A172 (cell line): ENCODE measurements around the gene LCOR. TPM values are rescaled to one million over a fixed set of nuclear protein-coding genes. Genes with fewer than 3 reads are reported as not detected.
"Not testable (repeated sequence)": the region's sequence is repeated elsewhere in the genome, so short reads cannot be mapped to it uniquely, and the experiment has no call there.

Experiments
- DNase-seq: peaks from one replicate; pipeline ENCODE4 v3.0.0-alpha.2; 2015; ENCODE audit warnings: low spot score
- total RNA-seq: library from RNA; depleted of rRNA; stranded (reverse); fragments of >200 nt; shearing (Covaris generic); gene quantifications from 2 replicates; pipeline ENCODE4 v1.2.3, GENCODE V29; 2014

LCOR gene
- total RNA-seq, 1 experiment from 2014 or later = 15.8 TPM

- no peak for DNase-seq
Observed at GRCh38 chr10:96935810-96936209, 103.7 kb downstream of the LCOR start.

- not testable (repeated sequence) for DNase-seq
Observed at GRCh38 chr10:96943161-96943560, 111.1 kb downstream of the LCOR start.

DNA sequence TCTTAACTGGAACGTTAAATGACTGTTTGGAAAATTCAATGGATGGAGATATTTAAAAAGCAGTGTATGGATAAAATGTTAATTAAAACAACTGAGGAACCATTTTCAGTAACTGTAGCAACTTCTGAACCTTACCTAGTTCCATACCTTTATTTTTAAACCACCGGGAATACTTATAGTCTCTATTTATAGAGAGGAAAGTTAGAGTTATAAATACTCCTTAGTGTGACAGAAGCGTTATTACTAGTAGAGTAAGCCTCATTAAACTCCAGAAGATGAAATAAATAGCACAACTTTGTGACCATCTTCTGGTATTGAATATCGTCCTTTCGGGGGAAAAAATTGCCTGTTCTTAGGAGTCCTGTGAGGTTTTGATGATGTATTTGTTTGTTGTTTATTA, 114.9 kb downstream of the LCOR start:
- no peak for DNase-seq

DNA sequence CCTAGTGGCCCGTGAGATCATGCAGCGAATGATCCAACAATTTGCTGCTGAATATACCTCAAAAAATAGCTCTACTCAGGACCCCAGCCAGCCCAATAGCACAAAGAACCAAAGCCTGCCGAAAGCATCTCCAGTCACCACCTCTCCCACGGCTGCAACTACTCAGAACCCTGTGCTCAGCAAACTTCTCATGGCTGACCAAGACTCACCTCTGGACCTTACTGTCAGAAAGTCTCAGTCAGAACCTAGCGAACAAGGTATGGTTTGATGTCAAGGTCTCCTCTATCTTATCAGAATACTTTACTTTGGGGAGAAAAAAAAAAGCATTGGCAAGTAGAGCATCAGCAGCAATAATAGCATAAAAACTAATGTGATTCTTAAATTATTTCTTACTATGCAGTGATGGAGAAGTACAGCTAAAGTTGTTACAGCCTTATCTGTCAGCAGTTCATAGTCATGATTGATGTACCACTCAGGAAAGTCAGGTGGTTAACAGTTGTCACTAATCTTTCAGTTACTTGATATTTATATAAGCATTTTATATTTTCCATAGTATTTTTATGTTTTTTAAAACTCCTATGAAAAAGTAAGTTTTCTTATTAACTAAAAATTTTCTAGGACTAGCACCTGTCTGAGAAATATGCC, 117.1 kb downstream of the LCOR start:
- DNase-seq = no peak

DNA sequence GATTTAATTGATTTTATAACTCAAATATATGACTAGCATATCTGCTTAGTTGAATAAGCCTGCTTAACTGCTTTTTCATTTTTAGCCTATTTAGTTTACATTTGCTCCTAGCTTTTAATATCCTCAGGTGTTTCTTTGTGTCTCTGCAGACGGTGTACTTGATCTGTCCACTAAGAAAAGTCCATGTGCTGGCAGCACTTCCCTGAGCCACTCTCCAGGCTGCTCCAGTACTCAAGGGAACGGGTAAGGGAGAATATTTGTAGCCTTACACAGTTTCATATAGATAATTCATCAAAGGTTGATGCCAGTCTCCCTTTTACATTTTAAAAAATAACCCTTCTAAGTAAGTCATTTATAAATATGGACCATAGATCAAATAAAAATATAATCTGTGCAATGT, 119.9 kb downstream of the LCOR start:
- no peak for DNase-seq

DNA sequence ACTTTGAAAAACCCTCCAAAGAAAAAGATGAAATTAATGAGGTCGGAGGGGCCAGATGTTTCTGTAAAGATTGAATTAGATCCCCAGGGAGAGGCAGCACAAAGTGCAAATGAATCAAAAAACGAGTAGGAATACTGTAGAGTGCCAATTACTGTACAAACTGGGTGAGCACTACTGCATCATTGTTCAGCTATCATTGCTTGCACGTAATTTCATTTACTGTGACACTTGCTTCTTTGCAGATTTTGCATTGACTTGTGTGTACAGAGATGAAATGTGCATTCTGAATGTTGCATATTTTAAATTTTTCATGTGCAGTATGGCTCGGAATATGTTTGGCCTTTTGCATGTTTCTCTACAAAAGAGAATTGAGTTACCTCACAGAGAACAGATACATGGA, 123.7 kb downstream of the LCOR start:
- no peak for DNase-seq

GRCh38 chr10:96958071-96958470, 126.0 kb downstream of the LCOR start:
- no peak for DNase-seq

DNA sequence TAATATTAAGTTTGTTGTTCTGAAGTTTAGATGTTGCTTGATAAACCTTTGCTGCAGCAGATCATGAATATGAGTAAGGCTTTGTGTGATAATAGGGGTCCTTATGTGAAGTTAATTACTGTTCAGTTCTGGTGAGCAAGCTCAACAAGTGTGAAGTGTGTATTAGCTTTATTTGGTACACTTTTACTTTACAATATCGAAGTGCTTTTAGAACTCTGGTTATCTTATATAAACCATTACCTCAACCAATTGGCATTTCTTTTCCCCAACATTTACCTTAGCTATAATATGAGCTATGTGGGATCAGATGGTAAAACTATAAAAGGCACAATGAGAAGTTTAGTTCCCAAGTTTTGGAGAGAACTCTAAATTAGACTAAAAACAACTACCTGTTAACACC, 127.6 kb downstream of the LCOR start:
- DNase-seq = no peak

GRCh38 chr10:96960872-96961271, 128.8 kb downstream of the LCOR start:
- no peak for DNase-seq

GRCh38 chr10:96964131-96964530, 132.0 kb downstream of the LCOR start:
- DNase-seq = no peak

DNA sequence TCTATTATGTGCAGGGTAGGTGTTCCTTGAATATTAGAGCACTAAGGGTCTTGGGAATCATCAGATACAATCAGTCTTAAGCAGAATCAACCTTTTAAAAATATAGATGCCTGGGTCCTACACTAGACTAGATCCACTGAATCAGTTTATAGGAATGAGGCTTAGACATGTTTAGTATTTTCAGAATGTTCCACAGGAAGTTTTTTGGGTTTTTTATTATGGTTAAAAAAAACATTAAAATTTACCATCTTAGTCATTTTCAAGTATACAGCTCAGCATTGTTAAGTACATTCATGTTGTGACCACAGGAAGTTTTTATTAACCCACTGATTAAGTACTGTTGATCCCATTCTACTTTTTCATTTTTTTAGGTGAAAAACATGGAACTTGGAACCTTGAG, 135.7 kb downstream of the LCOR start:
- DNase-seq = no peak

DNA sequence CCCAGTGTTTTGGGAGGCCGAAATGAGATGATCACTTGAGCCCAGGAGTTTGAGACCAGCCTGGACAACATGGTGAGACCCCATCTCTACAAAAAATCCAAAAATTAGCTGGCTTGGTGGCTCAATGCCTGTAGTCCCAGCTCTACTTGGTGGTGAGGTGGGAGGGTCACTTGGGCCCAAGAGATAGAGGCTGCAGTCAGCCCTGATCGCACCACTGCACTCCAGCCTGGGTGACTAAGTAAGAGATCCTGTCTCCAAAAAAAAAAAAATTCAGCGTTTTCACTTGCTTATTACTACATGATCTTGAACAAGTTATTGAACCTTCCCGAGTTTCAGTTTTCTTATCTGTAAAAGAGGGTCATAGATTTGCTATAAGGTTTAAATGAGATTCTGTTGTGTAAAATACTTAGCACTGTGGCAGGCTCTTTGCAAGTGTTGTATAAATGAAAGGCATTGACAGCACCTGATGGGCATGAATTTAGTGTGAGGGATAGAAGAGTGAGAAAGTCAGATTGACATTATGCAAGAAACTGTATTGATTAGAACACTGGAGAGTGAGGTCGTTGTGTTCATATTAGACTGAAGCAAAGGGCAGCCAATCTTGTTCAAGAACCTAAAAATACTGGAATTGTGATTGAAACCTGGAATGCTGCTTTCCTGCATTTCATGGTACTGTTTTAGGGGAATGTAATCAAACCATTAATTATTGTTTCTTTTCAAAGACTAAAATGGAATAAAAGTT, 136.8 kb downstream of the LCOR start:
- DNase-seq = no peak

DNA sequence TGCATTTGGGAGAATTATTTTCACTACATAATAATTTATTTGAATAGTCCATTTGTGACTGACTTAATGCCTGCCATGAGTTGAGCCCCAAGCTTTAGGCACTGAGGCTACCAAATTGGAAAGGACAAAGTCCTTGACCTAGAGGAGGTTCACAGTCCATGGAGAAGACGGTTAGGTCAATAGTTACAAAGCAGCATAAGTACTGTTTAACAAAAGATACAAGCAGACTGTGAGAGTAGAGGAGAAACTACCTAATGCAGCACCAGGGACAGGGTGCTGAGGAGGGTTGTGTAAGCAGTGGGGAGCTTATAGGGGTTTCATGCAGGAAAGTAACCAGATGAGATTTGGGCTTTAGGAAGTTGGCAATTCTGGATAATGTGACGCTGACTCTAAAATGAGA, 139.2 kb downstream of the LCOR start:
- DNase-seq = no peak

- DNase-seq = no peak
Observed at GRCh38 chr10:96972264-96972663, 140.2 kb downstream of the LCOR start.

DNA sequence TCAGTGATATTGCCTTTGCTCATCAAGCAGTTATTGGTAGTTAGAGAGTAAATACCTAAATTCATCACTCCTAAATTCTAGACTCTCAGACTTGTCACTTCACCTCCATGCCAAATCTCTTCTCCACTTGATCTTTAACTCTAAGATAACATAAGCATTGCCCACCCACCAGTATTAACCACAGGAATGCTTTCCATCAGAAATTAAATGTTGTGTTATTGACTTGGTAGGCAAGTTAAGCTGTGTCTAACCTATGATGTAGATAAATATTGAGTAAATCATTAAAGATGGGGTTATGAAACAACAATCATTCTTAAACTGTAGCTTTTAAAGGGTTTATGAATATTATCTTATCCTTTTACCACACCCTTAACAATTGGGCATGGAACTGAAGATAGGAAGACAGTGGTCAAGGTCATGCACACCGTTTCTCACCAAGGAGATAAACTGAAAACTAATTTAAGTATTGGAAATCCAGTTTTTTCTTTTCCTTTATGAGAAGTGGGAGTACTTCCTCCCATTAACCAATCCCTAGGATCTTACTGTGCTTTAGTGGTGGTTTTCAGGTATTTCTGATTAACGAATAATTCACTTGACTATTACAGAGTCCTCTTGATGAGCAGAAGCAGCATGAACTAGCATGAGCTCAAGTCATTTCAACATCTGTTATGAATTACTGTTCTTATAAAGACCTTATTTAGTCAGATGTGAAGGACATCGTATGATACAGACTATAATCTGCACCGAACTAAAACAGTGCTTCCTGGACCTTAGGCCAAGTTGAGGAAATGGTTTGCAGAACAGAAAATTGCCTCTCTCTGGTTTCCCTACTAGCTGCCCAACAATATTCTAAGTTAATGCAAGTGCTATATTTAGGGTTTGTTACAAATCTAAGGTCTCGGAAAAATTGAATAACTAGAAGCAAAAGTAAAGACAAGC, 142.0 kb downstream of the LCOR start:
- DNase-seq = no peak

GRCh38 chr10:96975136-96975535, 143.0 kb downstream of the LCOR start:
- DNase-seq = no peak

GRCh38 chr10:96978621-96979154, 146.6 kb downstream of the LCOR start:
- DNase-seq = no peak

DNA sequence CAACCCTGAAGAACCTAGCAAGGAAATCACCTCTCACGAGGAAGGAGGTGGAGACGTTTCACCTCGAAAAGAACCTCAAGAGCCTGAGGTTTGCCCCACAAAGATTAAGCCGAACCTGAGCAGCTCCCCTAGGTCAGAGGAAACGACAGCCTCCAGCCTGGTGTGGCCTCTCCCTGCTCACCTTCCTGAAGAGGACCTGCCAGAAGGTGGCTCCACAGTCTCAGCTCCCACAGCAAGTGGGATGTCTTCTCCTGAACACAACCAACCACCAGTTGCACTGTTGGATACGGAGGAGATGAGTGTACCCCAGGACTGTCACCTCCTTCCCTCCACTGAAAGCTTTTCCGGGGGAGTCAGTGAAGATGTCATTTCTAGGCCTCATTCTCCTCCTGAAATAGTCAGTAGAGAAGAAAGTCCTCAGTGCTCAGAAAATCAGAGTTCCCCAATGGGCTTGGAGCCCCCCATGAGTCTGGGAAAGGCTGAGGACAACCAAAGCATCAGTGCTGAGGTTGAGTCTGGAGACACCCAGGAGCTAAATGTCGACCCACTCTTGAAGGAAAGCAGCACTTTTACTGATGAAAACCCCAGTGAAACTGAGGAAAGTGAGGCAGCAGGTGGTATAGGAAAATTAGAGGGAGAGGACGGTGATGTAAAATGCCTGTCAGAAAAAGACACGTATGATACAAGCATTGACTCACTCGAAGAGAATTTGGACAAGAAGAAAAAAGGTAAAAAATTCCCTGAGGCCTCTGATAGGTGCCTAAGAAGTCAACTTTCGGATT, 150.2 kb downstream of the LCOR start:
- no peak for DNase-seq

- DNase-seq = no peak
Observed at GRCh38 chr10:96984541-96985131, 152.5 kb downstream of the LCOR start.

- DNase-seq = no peak
Observed at GRCh38 chr10:96986200-96986856, 154.2 kb downstream of the LCOR start.
